ENCODE measurements around the gene TMEM53. TPM values are rescaled to one million over a fixed set of nuclear protein-coding genes. Genes with fewer than 3 reads are reported as not detected.
"Not testable (repeated sequence)": the region's sequence is repeated elsewhere in the genome, so short reads cannot be mapped to it uniquely, and the experiment has no call there.

The TMEM53 gene
- total RNA-seq, 1 donor from 2014 or later: 7.3 TPM

- FAIRE-seq (no peak), DNase-seq (ENCODE audit: low read depth) (no peak)
- H3K9me3 ChIP-seq (ENCODE audit: insufficient read depth, low read depth, low read length): no peaks in the 10 kb centered on the region
- peaks cover 7% of the 10 kb centered on the region for H3K27me3 Mint-ChIP-seq (ENCODE audit: low read depth, unreplicated experiment)
- H2AFZ ChIP-seq (ENCODE audit: low read depth, low read length): no peak overlapping the region
- no peak overlapping the region for H3K27ac Mint-ChIP-seq (ENCODE audit: unreplicated experiment)
- H3K9me3 Mint-ChIP-seq (ENCODE audit: unreplicated experiment): no peaks in the 10 kb centered on the region
- no peak overlapping the region for H3K4me3 Mint-ChIP-seq (ENCODE audit: unreplicated experiment)
- peaks cover 4% of the 10 kb centered on the region for H3K36me3 Mint-ChIP-seq (ENCODE audit: low read depth, unreplicated experiment)
- H3K4me1 Mint-ChIP-seq (ENCODE audit: low read depth, unreplicated experiment): no peaks in the 10 kb centered on the region
- no peak overlapping the region for H3K9ac ChIP-seq (ENCODE audit: low read length)
- no peaks in the 10 kb centered on the region for H3K4me1 ChIP-seq (ENCODE audit: insufficient read depth, low read length)
- no peak overlapping the region for H3K27ac ChIP-seq (ENCODE audit: low read depth, low read length)
- TF ChIP-seq CTCF (IDR thresholded peaks at IDR 0.05; ENCODE audit: insufficient read depth, low read depth, low read length) (no peak), EZH2 (IDR thresholded peaks at IDR 0.05; ENCODE audit: insufficient read depth, low read length) (no peak)
- no peaks in the 10 kb centered on the region for H3K36me3 ChIP-seq (ENCODE audit: insufficient read depth, low read length)
- H4K20me1 ChIP-seq (ENCODE audit: insufficient read depth, low read length): no peaks in the 10 kb centered on the region
- no peak overlapping the region for H3K4me3 ChIP-seq (ENCODE audit: insufficient read depth, low read depth, low read length)
- no peak overlapping the region for H3K4me2 ChIP-seq (ENCODE audit: low read length)
- no peaks in the 10 kb centered on the region for H3K79me2 ChIP-seq (ENCODE audit: insufficient read depth, low read length)
- peaks cover under 1% of the 10 kb centered on the region for H3K27me3 ChIP-seq (ENCODE audit: insufficient read depth, low read length)
These were observed 26.9 kb upstream of the TMEM53 start for GRCh38 chr1:44701141-44701573.

DNA sequence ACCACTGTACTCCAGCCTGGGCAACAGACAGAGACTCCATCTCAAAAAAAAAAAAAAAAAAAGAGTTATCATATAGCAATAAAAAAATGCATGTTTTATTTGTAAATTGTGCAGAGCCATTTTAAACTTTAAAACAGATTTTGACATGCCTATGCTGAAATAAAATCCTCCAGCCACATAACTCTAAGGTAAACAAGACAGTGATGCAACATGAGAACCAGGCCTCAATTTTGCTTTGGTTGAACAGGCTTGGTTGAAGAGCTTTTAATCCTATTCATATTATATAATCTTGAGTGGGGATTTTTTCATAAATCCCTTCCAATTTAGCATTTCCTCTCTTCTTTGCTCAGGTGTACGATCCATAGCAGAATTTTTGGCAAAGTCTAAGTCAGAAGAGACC lies 26.3 kb upstream of the TMEM53 start:
- Histone ChIP-seq H3K9ac (ENCODE audit: low read length) (no peak overlapping the region), H2AFZ (ENCODE audit: low read depth, low read length) (no peak overlapping the region), H3K79me2 (ENCODE audit: insufficient read depth, low read length) (no peaks in the 10 kb centered on the region), H3K27ac (ENCODE audit: low read depth, low read length) (no peak overlapping the region), H3K4me2 (ENCODE audit: low read length) (no peak overlapping the region), H3K4me1 (ENCODE audit: insufficient read depth, low read length) (no peaks in the 10 kb centered on the region), H3K27me3 (ENCODE audit: insufficient read depth, low read length) (peaks cover 2% of the 10 kb centered on the region), H4K20me1 (ENCODE audit: insufficient read depth, low read length) (no peaks in the 10 kb centered on the region), H3K9me3 (ENCODE audit: insufficient read depth, low read depth, low read length) (no peaks in the 10 kb centered on the region), H3K4me3 (ENCODE audit: insufficient read depth, low read depth, low read length) (no peak overlapping the region), H3K36me3 (ENCODE audit: insufficient read depth, low read length) (no peaks in the 10 kb centered on the region)
- TF ChIP-seq CTCF (IDR thresholded peaks at IDR 0.05; ENCODE audit: insufficient read depth, low read depth, low read length) (no peak), EZH2 (IDR thresholded peaks at IDR 0.05; ENCODE audit: insufficient read depth, low read length) (no peak)
- Mint-ChIP-seq H3K4me3 (ENCODE audit: unreplicated experiment) (no peak overlapping the region), H3K4me1 (ENCODE audit: low read depth, unreplicated experiment) (no peaks in the 10 kb centered on the region), H3K27ac (ENCODE audit: unreplicated experiment) (no peak overlapping the region), H3K27me3 (ENCODE audit: low read depth, unreplicated experiment) (peaks cover 7% of the 10 kb centered on the region), H3K9me3 (ENCODE audit: unreplicated experiment) (no peaks in the 10 kb centered on the region), H3K36me3 (ENCODE audit: low read depth, unreplicated experiment) (peaks cover 4% of the 10 kb centered on the region)
- DNase-seq (ENCODE audit: low read depth) (no peak), FAIRE-seq (no peak)

GRCh38 chr1:44699375-44699774 lies 25.1 kb upstream of the TMEM53 start:
- not testable (repeated sequence) for H3K27ac Mint-ChIP-seq (ENCODE audit: unreplicated experiment)

More at GRCh38 chr1:44699375-44699774, 25.1 kb upstream of the TMEM53 start:
- not testable (repeated sequence) for H3K79me2 ChIP-seq (ENCODE audit: insufficient read depth, low read length); H3K9me3 Mint-ChIP-seq (ENCODE audit: unreplicated experiment); H3K9ac ChIP-seq (ENCODE audit: low read length); H3K36me3 ChIP-seq (ENCODE audit: insufficient read depth, low read length); H2AFZ ChIP-seq (ENCODE audit: low read depth, low read length); H3K4me3 Mint-ChIP-seq (ENCODE audit: unreplicated experiment); H3K4me3 ChIP-seq (ENCODE audit: insufficient read depth, low read depth, low read length); H4K20me1 ChIP-seq (ENCODE audit: insufficient read depth, low read length); H3K4me1 Mint-ChIP-seq (ENCODE audit: low read depth, unreplicated experiment); H3K4me2 ChIP-seq (ENCODE audit: low read length); FAIRE-seq; H3K36me3 Mint-ChIP-seq (ENCODE audit: low read depth, unreplicated experiment); H3K27me3 ChIP-seq (ENCODE audit: insufficient read depth, low read length); H3K4me1 ChIP-seq (ENCODE audit: insufficient read depth, low read length); DNase-seq (ENCODE audit: low read depth); H3K27ac ChIP-seq (ENCODE audit: low read depth, low read length); H3K27me3 Mint-ChIP-seq (ENCODE audit: low read depth, unreplicated experiment); H3K9me3 ChIP-seq (ENCODE audit: insufficient read depth, low read depth, low read length)

All from astrocyte (in vitro differentiated cells and primary cell).